H1 (cell line): ENCODE measurements around the gene SOCS3. TPM values are rescaled to one million over a fixed set of nuclear protein-coding genes. Genes with fewer than 3 reads are reported as not detected.

Experiments used
- ATF3 ChIP-seq: IDR thresholded peaks from 2 replicates; pipeline ENCODE4 v1.6.1; 2011; ENCODE audit warnings: low read depth, mild to moderate bottlenecking, low read length; ENCODE audit not compliant: insufficient read depth
- CEBPB ChIP-seq: IDR thresholded peaks from 2 replicates; pipeline ENCODE4 v1.6.1; 2012; ENCODE audit warnings: low read depth, low read length
- FOSL1 ChIP-seq: IDR thresholded peaks from 2 replicates; pipeline ENCODE4 v1.6.1; 2011; ENCODE audit warnings: mild to moderate bottlenecking, low read depth, low read length, moderate library complexity; ENCODE audit not compliant: insufficient read depth
- HDAC6 ChIP-seq: IDR thresholded peaks from one replicate; pipeline ENCODE4 v1.7.1; 2012; ENCODE audit warnings: low read depth, mild to moderate bottlenecking, inconsistent platforms, low read length, moderate library complexity
- KDM4A ChIP-seq: IDR thresholded peaks from one replicate; pipeline ENCODE4 v1.7.1; 2012; ENCODE audit warnings: low read depth, mild to moderate bottlenecking, moderate library complexity, low read length, inconsistent platforms; ENCODE audit not compliant: severe bottlenecking
- PHF8 ChIP-seq: fragments of 200-600 bp; sonication (generic); conservative IDR thresholded peaks from 2 replicates; pipeline ENCODE4 v1.7.1; 2012; ENCODE audit warnings: low read depth, mild to moderate bottlenecking, inconsistent platforms, low read length, moderate library complexity
- polyA plus RNA-seq, 7 experiments: library from polyadenylated mRNA; depleted of rRNA in 3 of 7; stranded (reverse) in 5 of 7; unstranded in 2 of 7; fragments of >200 nt in 5 of 7; fragments of 200-250 nt in 2 of 7; gene quantifications; 1 replicate in 5 of 7; 2 replicates in 1 of 7; 4 replicates in 1 of 7; pipeline versions ENCODE4 v1.2.1 to v1.2.3, GENCODE V29; 2011 to 2013; ENCODE audit warnings: missing spikeins in 2 of 7, mixed read lengths in 2 of 7
- total RNA-seq: library from RNA; stranded (reverse); fragmentation: NEBNext Ultra II Directional; extraction: Animal tissue kit (Norgen Biotek cat#: 25700); gene quantifications from 2 replicates; pipeline ENCODE4 v1.2.1, GENCODE V29; 2021

The SOCS3 gene
- total and polyA plus RNA-seq, 2 of the 8 experiments (the other 6 are each of a cell fraction or from before 2014, with no cell fraction given): 10.1 to 47.9 TPM

- TF ChIP-seq HDAC6 (no peak), ATF3 (no peak), FOSL1 (no peak), CEBPB (no peak), KDM4A (no peak), PHF8 (no peak)
Observed at GRCh38 chr17:78323826-78324390, 36.0 kb downstream of the SOCS3 start (continued).
